Erythroblast (primary cell): ENCODE measurements around the gene PRR35.

Source experiments
- GATA1 ChIP-seq: IDR thresholded peaks from 2 replicates; pipeline ENCODE4 v1.6.1; 2011; ENCODE audit warnings: low read depth, mild to moderate bottlenecking, control low read depth, low read length, moderate library complexity
- POLR2A ChIP-seq: IDR thresholded peaks from 2 replicates; pipeline ENCODE4 v1.6.1; 2011; ENCODE audit warnings: mild to moderate bottlenecking, low read length

DNA sequence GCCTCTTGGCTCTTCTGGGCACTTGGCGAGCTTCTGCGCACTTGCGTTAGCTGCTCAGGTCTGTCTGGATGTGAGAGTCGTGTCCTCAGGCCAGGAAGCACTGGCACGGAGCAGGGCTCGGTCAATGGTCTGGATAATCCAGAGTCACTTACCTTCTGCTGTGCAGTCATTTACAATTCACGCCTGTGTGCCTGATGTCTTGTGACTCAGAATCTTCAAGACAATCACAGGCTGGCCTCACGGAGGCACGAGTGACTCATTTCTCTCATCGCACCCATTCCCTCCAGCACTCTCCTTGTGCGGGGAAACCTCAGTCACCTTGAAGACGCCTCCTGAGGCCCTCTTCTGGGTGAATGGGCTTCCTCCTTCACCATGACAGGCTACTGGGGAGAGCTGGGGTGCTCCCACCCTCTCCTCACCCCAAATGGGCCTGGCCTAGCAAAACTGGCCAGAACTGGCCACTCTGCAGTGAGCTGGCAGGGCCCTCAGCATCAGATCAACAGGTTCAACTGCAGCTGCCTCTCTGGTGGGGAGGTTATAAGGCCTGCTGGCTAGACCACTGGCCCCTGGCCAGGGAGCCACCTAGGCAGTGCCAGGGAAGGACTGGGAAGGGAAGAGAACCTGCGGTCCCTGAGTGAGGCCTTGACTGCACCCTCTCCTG is 34.5 kb upstream of the PRR35 start:
- no peak for TF ChIP-seq POLR2A
- TF ChIP-seq GATA1, result no peak
